Activated naive CD8-positive, alpha-beta T cell treated with anti-CD3 and anti-CD28 coated beads for 36 hours (primary cell): ENCODE measurements around the gene SOX5. TPM values are rescaled to one million over a fixed set of nuclear protein-coding genes. Genes with fewer than 3 reads are reported as not detected.
"Not testable (repeated sequence)": the region's sequence is repeated elsewhere in the genome, so short reads cannot be mapped to it uniquely, and the experiment has no call there.

ENCODE experiments used
- DNase-seq: peaks from one replicate; pipeline ENCODE4 v3.0.0; 2021
- H3K27ac Mint-ChIP-seq: one replicate; pipeline ENCODE4 v1.8.0; 2022; ENCODE audit warnings: mild to moderate bottlenecking, moderate library complexity, mixed read lengths
- H3K27me3 Mint-ChIP-seq: one replicate; pipeline ENCODE4 v1.8.0; 2022; ENCODE audit warnings: mild to moderate bottlenecking, mixed read lengths
- H3K36me3 Mint-ChIP-seq: one replicate; pipeline ENCODE4 v1.8.0; 2021; ENCODE audit warnings: mild to moderate bottlenecking, mixed read lengths
- H3K4me1 Mint-ChIP-seq: one replicate; pipeline ENCODE4 v1.8.0; 2021; ENCODE audit warnings: mixed read lengths
- H3K4me3 Mint-ChIP-seq: one replicate; pipeline ENCODE4 v1.8.0; 2022; ENCODE audit warnings: mild to moderate bottlenecking, moderate library complexity, mixed read lengths
- H3K9me3 Mint-ChIP-seq: one replicate; pipeline ENCODE4 v1.8.0; 2022; ENCODE audit warnings: mixed read lengths
- total RNA-seq, 2 experiments: library from RNA; stranded (reverse); gene quantifications; one replicate each; pipeline ENCODE4 v1.2.3, GENCODE V29; 2021

Gene SOX5
- total RNA-seq, 2 experiments from 2014 or later = not detected

- Mint-ChIP-seq H3K27ac (no peak overlapping the region), H3K4me1 (no peaks in the 10 kb centered on the region), H3K9me3 (no peaks in the 10 kb centered on the region), H3K36me3 (no peaks in the 10 kb centered on the region), H3K27me3 (no peaks in the 10 kb centered on the region), H3K4me3 (no peak overlapping the region)
- no peak for DNase-seq
Measured at GRCh38 chr12:23535441-23535840, 414.0 kb downstream of the SOX5 start.

GRCh38 chr12:23534196-23534595, 415.3 kb downstream of the SOX5 start:
- no peaks in the 10 kb centered on the region for H3K4me1 Mint-ChIP-seq
- H3K36me3 Mint-ChIP-seq = no peaks in the 10 kb centered on the region
- H3K27ac Mint-ChIP-seq = no peak overlapping the region
- no peaks in the 10 kb centered on the region for H3K27me3 Mint-ChIP-seq
- no peak overlapping the region for H3K4me3 Mint-ChIP-seq
- no peak for DNase-seq
- no peaks in the 10 kb centered on the region for H3K9me3 Mint-ChIP-seq

- Mint-ChIP-seq H3K4me1 (no peaks in the 10 kb centered on the region), H3K27me3 (no peaks in the 10 kb centered on the region), H3K36me3 (no peaks in the 10 kb centered on the region), H3K4me3 (no peak overlapping the region), H3K27ac (no peak overlapping the region), H3K9me3 (no peaks in the 10 kb centered on the region)
- no peak for DNase-seq
Measured at GRCh38 chr12:23533699-23534098, 415.8 kb downstream of the SOX5 start.

GRCh38 chr12:23533265-23533664, 416.2 kb downstream of the SOX5 start:
- Mint-ChIP-seq H3K9me3 (no peaks in the 10 kb centered on the region), H3K4me3 (no peak overlapping the region), H3K27me3 (no peaks in the 10 kb centered on the region), H3K36me3 (no peaks in the 10 kb centered on the region), H3K4me1 (no peaks in the 10 kb centered on the region), H3K27ac (no peak overlapping the region)
- DNase-seq = no peak

GRCh38 chr12:23528316-23528715, 421.2 kb downstream of the SOX5 start:
- no peak overlapping the region for H3K27ac Mint-ChIP-seq
- no peaks in the 10 kb centered on the region for H3K9me3 Mint-ChIP-seq
- H3K4me3 Mint-ChIP-seq = no peak overlapping the region
- H3K4me1 Mint-ChIP-seq = no peaks in the 10 kb centered on the region
- DNase-seq = no peak
- H3K36me3 Mint-ChIP-seq = no peaks in the 10 kb centered on the region
- H3K27me3 Mint-ChIP-seq = no peaks in the 10 kb centered on the region

GRCh38 chr12:23525450-23526072, 423.9 kb downstream of the SOX5 start:
- Mint-ChIP-seq H3K4me1 (no peaks in the 10 kb centered on the region), H3K9me3 (no peaks in the 10 kb centered on the region), H3K36me3 (no peaks in the 10 kb centered on the region), H3K4me3 (no peak overlapping the region), H3K27me3 (no peaks in the 10 kb centered on the region), H3K27ac (no peak overlapping the region)
- no peak for DNase-seq

GRCh38 chr12:23523339-23523738, 426.1 kb downstream of the SOX5 start:
- H3K27ac Mint-ChIP-seq = no peak overlapping the region
- H3K36me3 Mint-ChIP-seq = no peaks in the 10 kb centered on the region
- H3K9me3 Mint-ChIP-seq = peaks cover 3% of the 10 kb centered on the region
- H3K27me3 Mint-ChIP-seq = no peaks in the 10 kb centered on the region
- H3K4me1 Mint-ChIP-seq = no peaks in the 10 kb centered on the region
- no peak for DNase-seq
- H3K4me3 Mint-ChIP-seq = no peak overlapping the region

- not testable (repeated sequence) for H3K4me3 Mint-ChIP-seq, H3K27me3 Mint-ChIP-seq, H3K4me1 Mint-ChIP-seq, H3K9me3 Mint-ChIP-seq, H3K27ac Mint-ChIP-seq, H3K36me3 Mint-ChIP-seq, DNase-seq
Measured at GRCh38 chr12:23519444-23519843, 430.0 kb downstream of the SOX5 start.

GRCh38 chr12:23515785-23516184, 433.7 kb downstream of the SOX5 start:
- H3K27ac Mint-ChIP-seq, H3K27me3 Mint-ChIP-seq, H3K4me1 Mint-ChIP-seq, DNase-seq, H3K4me3 Mint-ChIP-seq, H3K36me3 Mint-ChIP-seq, H3K9me3 Mint-ChIP-seq: not testable (repeated sequence)

- H3K36me3 Mint-ChIP-seq = no peaks in the 10 kb centered on the region
- no peak for DNase-seq
- H3K4me1 Mint-ChIP-seq = no peaks in the 10 kb centered on the region
- H3K4me3 Mint-ChIP-seq = no peak overlapping the region
- no peak overlapping the region for H3K27ac Mint-ChIP-seq
- peaks cover 4% of the 10 kb centered on the region for H3K9me3 Mint-ChIP-seq
- H3K27me3 Mint-ChIP-seq = no peaks in the 10 kb centered on the region
Measured at GRCh38 chr12:23510484-23510883, 439.0 kb downstream of the SOX5 start.

- H3K27me3 Mint-ChIP-seq, H3K4me1 Mint-ChIP-seq, H3K4me3 Mint-ChIP-seq, H3K9me3 Mint-ChIP-seq, H3K36me3 Mint-ChIP-seq, DNase-seq, H3K27ac Mint-ChIP-seq: not testable (repeated sequence)
Measured at GRCh38 chr12:23509832-23510231, 439.6 kb downstream of the SOX5 start.

- not testable (repeated sequence) for H3K4me3 Mint-ChIP-seq, H3K9me3 Mint-ChIP-seq, H3K27me3 Mint-ChIP-seq, DNase-seq, H3K4me1 Mint-ChIP-seq, H3K36me3 Mint-ChIP-seq, H3K27ac Mint-ChIP-seq
Measured at GRCh38 chr12:23507785-23508184, 441.7 kb downstream of the SOX5 start.

- H3K4me3 Mint-ChIP-seq, H3K27me3 Mint-ChIP-seq, DNase-seq, H3K27ac Mint-ChIP-seq, H3K36me3 Mint-ChIP-seq, H3K9me3 Mint-ChIP-seq, H3K4me1 Mint-ChIP-seq: not testable (repeated sequence)
Measured at GRCh38 chr12:23505736-23506135, 443.7 kb downstream of the SOX5 start.

- Mint-ChIP-seq H3K36me3 (no peaks in the 10 kb centered on the region), H3K27me3 (no peaks in the 10 kb centered on the region), H3K9me3 (no peaks in the 10 kb centered on the region), H3K4me1 (no peaks in the 10 kb centered on the region), H3K4me3 (no peak overlapping the region), H3K27ac (no peak overlapping the region)
- no peak for DNase-seq
Measured at GRCh38 chr12:23504641-23505399, 444.6 kb downstream of the SOX5 start.

GRCh38 chr12:23504043-23504442, 445.4 kb downstream of the SOX5 start:
- no peak overlapping the region for H3K4me3 Mint-ChIP-seq
- H3K27me3 Mint-ChIP-seq = no peaks in the 10 kb centered on the region
- H3K27ac Mint-ChIP-seq = no peak overlapping the region
- H3K4me1 Mint-ChIP-seq = no peaks in the 10 kb centered on the region
- DNase-seq = no peak
- H3K9me3 Mint-ChIP-seq = no peaks in the 10 kb centered on the region
- no peaks in the 10 kb centered on the region for H3K36me3 Mint-ChIP-seq

GRCh38 chr12:23503544-23503943, 445.9 kb downstream of the SOX5 start:
- Mint-ChIP-seq H3K4me3 (no peak overlapping the region), H3K27ac (no peak overlapping the region), H3K4me1 (no peaks in the 10 kb centered on the region), H3K27me3 (no peaks in the 10 kb centered on the region), H3K9me3 (no peaks in the 10 kb centered on the region), H3K36me3 (no peaks in the 10 kb centered on the region)
- no peak for DNase-seq
